IPS-15b (cell line): Measurements from ENCODE around the gene WT1.

Experiments
- H3K27me3 ChIP-seq: one replicate; pipeline ENCODE4 v1.6.1; 2013; ENCODE audit warnings: low read length; ENCODE audit not compliant: control insufficient read depth, insufficient read depth
- H3K36me3 ChIP-seq: one replicate; pipeline ENCODE4 v1.6.1; 2013; ENCODE audit warnings: low read length; ENCODE audit not compliant: control insufficient read depth, insufficient read depth
- H3K4me1 ChIP-seq: one replicate; pipeline ENCODE4 v1.6.1; 2013; ENCODE audit warnings: mild to moderate bottlenecking, low read length; ENCODE audit not compliant: control insufficient read depth, insufficient read depth
- H3K4me3 ChIP-seq: one replicate; pipeline ENCODE4 v1.5.1; 2013; ENCODE audit warnings: low read depth, low read length
- H3K9ac ChIP-seq: one replicate; pipeline ENCODE4 v1.6.1; 2013; ENCODE audit warnings: low read depth, mild to moderate bottlenecking, low read length
- H3K9me3 ChIP-seq: one replicate; pipeline ENCODE4 v1.6.1; 2013; ENCODE audit warnings: mild to moderate bottlenecking, low read length; ENCODE audit not compliant: control insufficient read depth, insufficient read depth

WT1 gene

GRCh38 chr11:32437495-32438345 lies 2.4 kb upstream of the WT1 start:
- peaks cover 5% of the 10 kb centered on the region for H3K4me1 ChIP-seq
- H3K4me3 ChIP-seq = peak overlapping the region; percentile 61
- H3K9ac ChIP-seq = no peak overlapping the region
- H3K36me3 ChIP-seq = no peaks in the 10 kb centered on the region
- H3K9me3 ChIP-seq = no peaks in the 10 kb centered on the region
- H3K27me3 ChIP-seq = peaks cover 97% of the 10 kb centered on the region

- Histone ChIP-seq H3K27me3 (peaks cover 97% of the 10 kb centered on the region), H3K4me1 (peaks cover 5% of the 10 kb centered on the region), H3K4me3 (no peak overlapping the region), H3K9me3 (no peaks in the 10 kb centered on the region), H3K9ac (no peak overlapping the region), H3K36me3 (no peaks in the 10 kb centered on the region)
Measured at GRCh38 chr11:32436751-32437494, 1.6 kb upstream of the WT1 start.

GRCh38 chr11:32435942-32436750 lies 807 bp upstream of the WT1 start:
- Histone ChIP-seq H3K9me3 (no peaks in the 10 kb centered on the region), H3K4me1 (peaks cover 5% of the 10 kb centered on the region), H3K4me3 (peak overlapping the region; percentile 56), H3K27me3 (peaks cover 97% of the 10 kb centered on the region), H3K36me3 (no peaks in the 10 kb centered on the region), H3K9ac (no peak overlapping the region)

GRCh38 chr11:32435152-32435480 lies 223 bp downstream of the WT1 start:
- Histone ChIP-seq H3K4me1 (peaks cover 7% of the 10 kb centered on the region), H3K27me3 (peaks cover 97% of the 10 kb centered on the region), H3K9me3 (no peaks in the 10 kb centered on the region), H3K36me3 (no peaks in the 10 kb centered on the region), H3K4me3 (peak overlapping the region; percentile 41), H3K9ac (no peak overlapping the region)

GRCh38 chr11:32434356-32435151 lies 785 bp downstream of the WT1 start:
- H3K4me1 ChIP-seq = peaks cover 7% of the 10 kb centered on the region
- no peaks in the 10 kb centered on the region for H3K36me3 ChIP-seq
- H3K9me3 ChIP-seq = no peaks in the 10 kb centered on the region
- no peak overlapping the region for H3K9ac ChIP-seq
- H3K27me3 ChIP-seq = peaks cover 97% of the 10 kb centered on the region
- peak overlapping the region; percentile 41 for H3K4me3 ChIP-seq

- H3K4me1 ChIP-seq = peaks cover 7% of the 10 kb centered on the region
- H3K36me3 ChIP-seq = no peaks in the 10 kb centered on the region
- H3K27me3 ChIP-seq = peaks cover 97% of the 10 kb centered on the region
- H3K9me3 ChIP-seq = no peaks in the 10 kb centered on the region
- peak overlapping the region; percentile 37 for H3K4me3 ChIP-seq
- H3K9ac ChIP-seq = no peak overlapping the region
Measured at GRCh38 chr11:32433914-32434355, 1.4 kb downstream of the WT1 start.

GRCh38 chr11:32433101-32433913 lies 2.0 kb downstream of the WT1 start:
- Histone ChIP-seq H3K9ac (no peak overlapping the region), H3K4me3 (peak overlapping the region; percentile 37), H3K36me3 (no peaks in the 10 kb centered on the region)

GRCh38 chr11:32432565-32432964 lies 2.8 kb downstream of the WT1 start:
- Histone ChIP-seq H3K36me3 (no peaks in the 10 kb centered on the region), H3K27me3 (peaks cover 97% of the 10 kb centered on the region), H3K4me3 (peak overlapping the region; percentile 37), H3K9me3 (no peaks in the 10 kb centered on the region), H3K4me1 (peaks cover 5% of the 10 kb centered on the region), H3K9ac (no peak overlapping the region)

More at GRCh38 chr11:32433101-32433913, 2.0 kb downstream of the WT1 start:
- H3K9me3 ChIP-seq = no peaks in the 10 kb centered on the region
- H3K4me1 ChIP-seq = peaks cover 5% of the 10 kb centered on the region
- H3K27me3 ChIP-seq = peaks cover 97% of the 10 kb centered on the region

GRCh38 chr11:32430568-32431381 lies 4.6 kb downstream of the WT1 start:
- no peaks in the 10 kb centered on the region for H3K9me3 ChIP-seq
- no peaks in the 10 kb centered on the region for H3K36me3 ChIP-seq
- H3K27me3 ChIP-seq = peaks cover 97% of the 10 kb centered on the region
- peaks cover 2% of the 10 kb centered on the region for H3K4me1 ChIP-seq
- no peak overlapping the region for H3K9ac ChIP-seq
- peak overlapping the region; percentile 59 for H3K4me3 ChIP-seq

- Histone ChIP-seq H3K9me3 (no peaks in the 10 kb centered on the region), H3K27me3 (peaks cover 100% of the 10 kb centered on the region), H3K4me3 (peak overlapping the region; percentile 26), H3K9ac (no peak overlapping the region), H3K36me3 (no peaks in the 10 kb centered on the region), H3K4me1 (peaks cover 2% of the 10 kb centered on the region)
Measured at GRCh38 chr11:32429477-32429876, 5.9 kb downstream of the WT1 start.
